Keratinocyte (primary cell): ENCODE measurements around the gene MRS2.

Source experiments
- EZH2 ChIP-seq: IDR thresholded peaks from one replicate; pipeline ENCODE4 v1.6.1; 2012; ENCODE audit warnings: inconsistent platforms, mild to moderate bottlenecking, low read length, moderate library complexity
- TF ChIP-seq, protein P1 (sequence below), 3 experiments: IDR thresholded peaks in 1 of 3; conservative IDR thresholded peaks in 1 of 3; optimal IDR thresholded peaks in 1 of 3; 2 replicates in 2 of 3; 3 replicates in 1 of 3; pipeline versions ENCODE3 to v1.5.1; 2011; ENCODE audit warnings: low read length in 3 of 3, mild to moderate bottlenecking in 3 of 3, moderate library complexity in 2 of 3, control low read depth in 1 of 3, inconsistent platforms in 1 of 3; ENCODE audit not compliant: insufficient read depth in 2 of 3; ENCODE audit errors: extremely low read depth in 1 of 3

DNA sequence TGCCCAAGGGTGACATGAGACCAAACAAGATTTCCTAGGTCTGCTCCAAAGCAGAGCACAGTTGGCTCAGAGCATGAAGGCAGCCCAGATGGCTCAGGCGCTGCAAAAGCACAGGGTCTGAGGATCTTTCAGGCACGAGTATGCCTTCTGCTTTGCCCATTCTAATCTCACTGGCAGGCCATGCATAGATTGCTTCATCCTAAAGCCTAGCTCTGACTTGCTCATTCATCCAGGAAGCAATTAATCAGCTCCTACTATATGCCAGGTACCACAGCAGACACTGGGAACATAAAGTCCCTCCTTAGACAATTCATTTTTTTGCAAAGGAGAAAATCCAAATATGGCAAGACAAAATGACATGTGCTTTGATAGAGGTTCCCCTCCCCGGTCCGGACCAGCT is 55.4 kb downstream of the MRS2 start:
- TF ChIP-seq, protein P1, sequence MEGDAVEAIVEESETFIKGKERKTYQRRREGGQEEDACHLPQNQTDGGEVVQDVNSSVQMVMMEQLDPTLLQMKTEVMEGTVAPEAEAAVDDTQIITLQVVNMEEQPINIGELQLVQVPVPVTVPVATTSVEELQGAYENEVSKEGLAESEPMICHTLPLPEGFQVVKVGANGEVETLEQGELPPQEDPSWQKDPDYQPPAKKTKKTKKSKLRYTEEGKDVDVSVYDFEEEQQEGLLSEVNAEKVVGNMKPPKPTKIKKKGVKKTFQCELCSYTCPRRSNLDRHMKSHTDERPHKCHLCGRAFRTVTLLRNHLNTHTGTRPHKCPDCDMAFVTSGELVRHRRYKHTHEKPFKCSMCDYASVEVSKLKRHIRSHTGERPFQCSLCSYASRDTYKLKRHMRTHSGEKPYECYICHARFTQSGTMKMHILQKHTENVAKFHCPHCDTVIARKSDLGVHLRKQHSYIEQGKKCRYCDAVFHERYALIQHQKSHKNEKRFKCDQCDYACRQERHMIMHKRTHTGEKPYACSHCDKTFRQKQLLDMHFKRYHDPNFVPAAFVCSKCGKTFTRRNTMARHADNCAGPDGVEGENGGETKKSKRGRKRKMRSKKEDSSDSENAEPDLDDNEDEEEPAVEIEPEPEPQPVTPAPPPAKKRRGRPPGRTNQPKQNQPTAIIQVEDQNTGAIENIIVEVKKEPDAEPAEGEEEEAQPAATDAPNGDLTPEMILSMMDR (optimal IDR thresholded peaks at IDR 0.05 in 1 of 3, IDR thresholded peaks at IDR 0.05 in 1 of 3, conservative IDR thresholded peaks at IDR 0.05 in 1 of 3; ENCODE audit: extremely low read depth in 1 of 3, insufficient read depth in 2 of 3, low read length in 3 of 3), result no peak
- no peak for TF ChIP-seq EZH2
